Rectal smooth muscle tissue (tissue), 1 donor: ENCODE data around the gene DACT2.
A peak's percentile ranks its signal among the peaks of the same experiment; 100 is the strongest.

Experiments used
- H3K27ac ChIP-seq: one replicate; pipeline ENCODE4 v1.7.0; 2013; ENCODE audit warnings: low read depth, low read length, inconsistent platforms
- H3K27me3 ChIP-seq: one replicate; pipeline ENCODE4 v1.7.0; 2013; ENCODE audit warnings: low read length; ENCODE audit not compliant: control insufficient read depth, insufficient read depth
- H3K36me3 ChIP-seq: one replicate; pipeline ENCODE4 v1.7.0; 2013; ENCODE audit warnings: low read length; ENCODE audit not compliant: control insufficient read depth, insufficient read depth
- H3K4me1 ChIP-seq: one replicate; pipeline ENCODE4 v1.7.0; 2013; ENCODE audit warnings: low read length; ENCODE audit not compliant: control insufficient read depth, insufficient read depth
- H3K4me3 ChIP-seq: one replicate; pipeline ENCODE4 v1.7.0; 2013; ENCODE audit warnings: low read length
- H3K9ac ChIP-seq: one replicate; pipeline ENCODE4 v1.7.0; 2013; ENCODE audit warnings: low read length

The DACT2 gene, protein sequence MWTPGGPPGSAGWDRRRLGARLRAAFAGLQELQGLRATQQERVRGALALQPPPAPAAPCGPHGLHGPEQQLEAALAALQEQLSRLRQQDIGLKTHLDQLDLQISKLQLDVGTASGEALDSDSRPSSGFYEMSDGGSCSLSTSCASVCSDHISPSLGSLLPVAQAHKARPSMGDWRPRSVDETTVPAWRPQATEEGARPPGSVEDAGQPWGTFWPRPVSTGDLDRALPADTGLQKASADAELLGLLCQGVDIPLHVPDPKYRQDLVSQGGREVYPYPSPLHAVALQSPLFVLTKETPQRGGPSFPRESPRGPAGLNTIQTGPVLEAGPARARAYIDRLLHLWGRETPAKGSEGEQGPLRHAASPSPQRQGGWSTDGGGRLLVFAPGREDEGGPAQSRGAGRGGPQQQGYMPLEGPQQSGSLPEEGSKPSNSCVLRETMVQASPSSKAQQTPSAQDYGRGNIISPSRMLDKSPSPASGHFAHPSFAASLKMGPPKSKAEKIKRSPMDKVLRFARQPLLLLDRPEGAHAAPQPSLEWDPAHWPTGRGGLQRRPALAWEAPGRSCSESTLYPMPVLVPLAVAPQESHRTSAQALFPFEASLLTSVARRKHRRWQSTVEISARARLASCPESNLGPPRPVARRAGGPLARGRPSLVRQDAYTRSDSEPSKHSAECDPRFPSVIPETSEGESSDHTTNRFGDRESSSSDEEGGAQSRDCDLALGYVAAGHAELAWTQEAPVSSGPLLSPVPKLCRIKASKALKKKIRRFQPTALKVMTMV

DNA sequence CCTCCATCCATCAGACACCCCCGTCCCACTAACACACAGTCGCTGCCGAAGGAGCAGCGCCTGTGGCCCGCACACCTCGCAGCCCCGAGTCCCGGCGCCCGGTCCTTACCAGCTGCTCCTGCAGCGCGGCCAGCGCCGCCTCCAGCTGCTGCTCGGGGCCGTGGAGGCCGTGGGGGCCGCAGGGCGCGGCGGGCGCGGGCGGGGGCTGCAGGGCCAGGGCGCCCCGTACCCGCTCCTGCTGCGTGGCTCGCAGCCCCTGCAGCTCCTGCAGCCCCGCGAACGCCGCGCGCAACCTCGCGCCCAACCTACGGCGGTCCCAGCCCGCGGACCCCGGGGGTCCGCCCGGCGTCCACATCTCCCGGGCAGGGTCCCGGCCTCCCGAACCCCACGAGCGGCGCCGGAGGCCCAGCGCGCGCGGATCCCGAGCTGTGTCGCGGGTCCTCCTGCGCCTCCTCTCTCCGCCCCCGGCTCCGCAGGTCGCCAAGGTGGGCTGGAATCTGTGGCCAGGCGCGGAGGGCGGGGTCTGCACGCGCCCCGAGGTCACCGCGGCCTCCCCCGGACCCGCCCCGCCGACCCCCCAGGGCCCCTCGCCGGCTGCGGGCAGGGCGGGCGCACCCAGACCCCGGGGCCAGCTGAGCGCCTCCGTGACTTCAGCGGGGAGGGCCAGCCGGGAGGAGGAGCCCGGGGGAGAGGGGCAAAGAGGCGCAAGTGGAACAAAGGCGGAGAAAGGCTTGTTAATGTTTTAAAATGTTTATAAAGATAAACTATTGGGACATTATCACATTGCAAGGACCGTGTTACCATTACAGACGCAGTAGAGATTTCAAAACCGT, at the start of gene DACT2:
Gene DACT2, minus strand, starts transcription at position 499 of the 833 bp plus-strand sequence. Its CDS starts 144 bp downstream, at position 355.
- no peaks in the 10 kb centered on the region for H3K36me3 ChIP-seq
- H3K27me3 ChIP-seq, result peaks cover 4% of the 10 kb centered on the region
- peak within 1 kb of the TSS; percentile 51 for H3K4me3 ChIP-seq
- peaks cover 3% of the 10 kb centered on the region for H3K4me1 ChIP-seq
- no peak within 1 kb of the TSS for H3K27ac ChIP-seq
- no peak within 1 kb of the TSS for H3K9ac ChIP-seq

DNA sequence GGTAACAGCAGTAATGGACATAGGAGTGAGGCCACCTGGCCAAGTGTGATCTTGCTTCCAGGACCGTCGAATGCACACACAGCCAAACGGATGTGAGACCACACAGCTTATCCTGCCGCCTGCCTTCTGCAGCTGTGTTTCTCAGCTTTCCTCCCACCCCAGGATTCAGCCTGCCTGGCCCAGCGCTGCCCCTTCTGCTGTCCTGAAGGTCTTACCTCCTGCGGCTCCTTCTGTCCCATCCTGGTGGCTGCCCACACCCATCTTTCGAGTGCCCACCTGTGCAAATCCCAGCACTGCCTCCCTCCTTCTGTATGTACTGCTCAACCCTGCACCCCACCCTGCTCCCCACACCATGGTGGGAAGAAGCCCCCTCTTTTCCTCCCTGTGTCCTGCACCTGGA, 49.4 kb upstream of the DACT2 start:
- no peaks in the 10 kb centered on the region for H3K4me1 ChIP-seq
- no peaks in the 10 kb centered on the region for H3K36me3 ChIP-seq
- no peak overlapping the region for H3K27ac ChIP-seq
- H3K4me3 ChIP-seq, result no peak overlapping the region
- H3K9ac ChIP-seq, result no peak overlapping the region
- H3K27me3 ChIP-seq, result no peaks in the 10 kb centered on the region

DNA sequence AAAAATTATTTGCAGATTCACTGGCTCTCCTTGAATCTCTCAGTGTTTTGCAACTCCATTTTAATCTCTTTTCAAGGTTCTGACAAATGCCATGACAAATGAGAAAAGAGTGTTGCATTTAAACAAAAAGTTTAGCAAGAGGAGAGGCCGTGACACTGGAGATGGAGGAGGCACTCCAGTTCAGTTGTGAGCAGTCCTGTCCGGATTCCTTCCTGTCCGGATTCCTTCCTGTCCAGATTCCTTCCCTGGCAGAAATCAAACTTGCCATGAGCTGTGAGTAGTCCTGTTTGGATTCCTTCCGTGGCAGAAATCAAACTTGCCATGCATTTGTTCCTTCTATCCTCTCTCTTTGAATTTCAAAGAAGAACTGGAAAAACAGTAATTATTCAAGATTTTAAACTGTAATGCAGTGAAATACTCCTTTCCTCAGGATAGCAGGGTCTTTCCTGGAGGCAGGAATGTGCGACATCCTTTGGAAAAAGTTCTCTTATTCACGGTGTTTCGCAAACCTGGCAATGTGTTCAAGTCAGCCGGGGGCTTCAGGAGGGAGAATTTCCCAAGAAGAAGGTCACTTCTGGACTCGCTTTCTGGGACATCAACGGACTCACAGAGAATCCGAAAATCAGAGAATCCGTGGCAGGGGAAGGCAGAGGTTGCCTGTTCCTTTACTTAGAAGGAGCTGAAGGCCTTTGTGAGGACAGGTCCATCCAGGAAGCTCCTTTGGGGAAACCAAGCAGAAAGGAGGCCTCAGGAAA, 48.7 kb upstream of the DACT2 start:
- H3K9ac ChIP-seq, result no peak overlapping the region
- H3K4me3 ChIP-seq, result no peak overlapping the region
- no peaks in the 10 kb centered on the region for H3K36me3 ChIP-seq
- no peak overlapping the region for H3K27ac ChIP-seq
- no peaks in the 10 kb centered on the region for H3K27me3 ChIP-seq
- no peaks in the 10 kb centered on the region for H3K4me1 ChIP-seq

DNA sequence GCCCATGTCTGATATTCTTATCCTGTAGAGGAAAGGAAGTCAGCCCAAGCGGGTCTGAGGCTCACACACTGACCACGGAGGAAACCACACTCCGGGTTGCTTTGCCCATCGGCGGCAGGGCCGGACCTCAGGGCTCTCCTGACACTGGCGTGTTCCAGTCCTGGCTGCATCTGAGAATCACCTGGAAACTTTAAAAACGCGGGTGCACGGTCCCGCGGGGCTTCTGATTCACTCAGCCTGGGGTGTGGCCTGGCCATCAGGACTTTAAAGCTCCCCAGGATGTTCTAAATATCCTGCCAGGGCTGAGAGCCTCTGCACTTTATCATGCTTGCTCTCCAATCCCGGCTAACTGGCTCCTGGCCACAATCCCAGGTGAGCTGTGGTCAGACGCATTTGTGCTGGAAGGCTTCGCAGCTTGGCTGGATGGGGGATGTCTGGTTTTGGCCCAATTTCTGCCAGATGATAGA, 47.7 kb upstream of the DACT2 start:
- no peak overlapping the region for H3K4me3 ChIP-seq
- no peaks in the 10 kb centered on the region for H3K36me3 ChIP-seq
- H3K4me1 ChIP-seq, result no peaks in the 10 kb centered on the region
- H3K9ac ChIP-seq, result no peak overlapping the region
- no peak overlapping the region for H3K27ac ChIP-seq
- H3K27me3 ChIP-seq, result no peaks in the 10 kb centered on the region

DNA sequence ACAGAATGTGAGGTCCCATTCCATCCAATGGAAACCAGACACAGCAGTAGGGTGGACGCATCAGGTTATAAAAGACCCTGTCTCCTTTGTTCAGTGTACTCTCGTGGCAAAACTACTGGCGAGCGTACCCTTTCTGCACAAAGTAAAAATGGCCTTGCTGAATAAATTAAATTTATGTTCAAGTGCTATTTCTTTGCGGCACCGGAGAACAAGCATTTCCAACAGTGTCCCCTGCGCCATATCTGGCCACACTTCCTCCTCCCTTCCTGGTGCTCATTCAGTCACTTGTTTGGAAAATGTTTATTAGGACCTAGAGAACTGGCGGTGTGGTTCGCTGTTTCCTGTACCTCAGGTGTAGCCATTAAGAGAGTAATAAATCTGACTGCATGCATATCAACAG, 46.9 kb upstream of the DACT2 start:
- H3K4me1 ChIP-seq, result no peaks in the 10 kb centered on the region
- H3K27me3 ChIP-seq, result no peaks in the 10 kb centered on the region
- no peak overlapping the region for H3K27ac ChIP-seq
- no peak overlapping the region for H3K4me3 ChIP-seq
- no peaks in the 10 kb centered on the region for H3K36me3 ChIP-seq
- no peak overlapping the region for H3K9ac ChIP-seq

DNA sequence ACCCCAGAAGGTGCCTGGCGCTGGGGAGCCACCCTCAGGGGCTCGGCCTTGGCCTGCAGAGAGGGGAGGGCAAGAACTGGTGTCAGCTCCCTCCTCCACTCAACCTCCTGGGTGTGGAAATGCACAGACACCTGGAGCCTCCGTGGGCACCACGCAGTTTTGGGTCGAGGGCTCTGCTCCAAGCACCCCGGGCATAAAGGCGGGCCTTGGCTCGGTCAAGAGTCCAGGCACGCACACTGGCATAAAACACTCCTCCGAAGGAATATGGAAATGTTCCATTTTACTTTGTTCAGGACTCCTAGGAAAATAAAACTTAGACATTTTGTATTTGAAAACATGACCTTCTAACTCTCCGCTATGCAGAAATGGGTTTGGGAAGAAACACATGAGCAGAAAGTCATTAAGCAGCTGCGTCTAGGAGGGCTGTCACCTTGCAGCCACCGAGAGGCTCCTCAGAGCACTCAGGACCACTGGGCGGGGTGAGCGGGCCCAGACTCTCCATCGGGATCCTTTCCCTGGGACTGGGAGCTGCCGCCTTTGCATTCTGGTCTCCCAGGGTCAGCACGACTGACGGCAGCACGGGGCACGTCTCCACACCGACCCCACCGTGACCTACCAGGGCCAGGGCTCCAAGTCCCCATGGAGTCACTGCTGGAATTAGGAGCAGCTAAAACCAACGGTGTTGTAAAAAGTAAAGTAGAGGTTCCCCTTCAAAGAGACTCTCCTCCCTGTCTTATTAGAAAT, 46.0 kb upstream of the DACT2 start:
- Histone ChIP-seq H3K27ac (no peak overlapping the region), H3K9ac (no peak overlapping the region), H3K4me1 (no peaks in the 10 kb centered on the region), H3K27me3 (no peaks in the 10 kb centered on the region), H3K4me3 (no peak overlapping the region), H3K36me3 (no peaks in the 10 kb centered on the region)

DNA sequence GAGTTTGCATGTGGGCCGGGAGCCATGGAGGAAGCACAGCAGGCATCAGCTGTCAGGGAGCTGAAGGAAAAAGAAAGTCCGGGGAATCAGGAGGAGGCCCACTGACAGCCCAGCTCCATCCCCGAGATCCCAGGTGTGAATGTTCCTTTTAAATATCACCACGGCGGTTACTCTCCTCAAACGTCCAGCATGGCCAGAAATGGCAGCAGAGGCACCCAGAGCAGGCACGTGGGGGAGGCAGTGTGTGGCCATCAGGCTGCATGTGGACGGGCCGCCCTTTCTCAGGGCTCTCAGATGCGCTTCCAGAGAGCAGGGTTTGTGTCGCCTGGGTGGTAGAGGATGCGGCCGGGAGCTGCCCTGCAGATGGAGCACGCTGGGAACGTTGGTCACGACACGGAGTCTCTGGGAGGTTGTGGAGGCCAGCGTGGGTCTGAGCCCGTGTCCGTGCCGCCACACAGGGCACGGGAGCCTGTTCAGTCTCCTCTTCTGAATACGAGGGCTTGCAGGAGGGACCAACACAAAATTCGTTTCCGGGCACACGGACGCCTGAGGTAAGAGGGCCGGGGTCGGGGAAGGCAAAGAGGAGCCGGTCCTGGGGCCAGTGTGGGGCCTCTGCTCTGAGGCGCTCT, 45.3 kb upstream of the DACT2 start:
- H3K27ac ChIP-seq, result no peak overlapping the region
- no peak overlapping the region for H3K4me3 ChIP-seq
- no peaks in the 10 kb centered on the region for H3K27me3 ChIP-seq
- H3K9ac ChIP-seq, result no peak overlapping the region
- no peaks in the 10 kb centered on the region for H3K36me3 ChIP-seq
- no peaks in the 10 kb centered on the region for H3K4me1 ChIP-seq

DNA sequence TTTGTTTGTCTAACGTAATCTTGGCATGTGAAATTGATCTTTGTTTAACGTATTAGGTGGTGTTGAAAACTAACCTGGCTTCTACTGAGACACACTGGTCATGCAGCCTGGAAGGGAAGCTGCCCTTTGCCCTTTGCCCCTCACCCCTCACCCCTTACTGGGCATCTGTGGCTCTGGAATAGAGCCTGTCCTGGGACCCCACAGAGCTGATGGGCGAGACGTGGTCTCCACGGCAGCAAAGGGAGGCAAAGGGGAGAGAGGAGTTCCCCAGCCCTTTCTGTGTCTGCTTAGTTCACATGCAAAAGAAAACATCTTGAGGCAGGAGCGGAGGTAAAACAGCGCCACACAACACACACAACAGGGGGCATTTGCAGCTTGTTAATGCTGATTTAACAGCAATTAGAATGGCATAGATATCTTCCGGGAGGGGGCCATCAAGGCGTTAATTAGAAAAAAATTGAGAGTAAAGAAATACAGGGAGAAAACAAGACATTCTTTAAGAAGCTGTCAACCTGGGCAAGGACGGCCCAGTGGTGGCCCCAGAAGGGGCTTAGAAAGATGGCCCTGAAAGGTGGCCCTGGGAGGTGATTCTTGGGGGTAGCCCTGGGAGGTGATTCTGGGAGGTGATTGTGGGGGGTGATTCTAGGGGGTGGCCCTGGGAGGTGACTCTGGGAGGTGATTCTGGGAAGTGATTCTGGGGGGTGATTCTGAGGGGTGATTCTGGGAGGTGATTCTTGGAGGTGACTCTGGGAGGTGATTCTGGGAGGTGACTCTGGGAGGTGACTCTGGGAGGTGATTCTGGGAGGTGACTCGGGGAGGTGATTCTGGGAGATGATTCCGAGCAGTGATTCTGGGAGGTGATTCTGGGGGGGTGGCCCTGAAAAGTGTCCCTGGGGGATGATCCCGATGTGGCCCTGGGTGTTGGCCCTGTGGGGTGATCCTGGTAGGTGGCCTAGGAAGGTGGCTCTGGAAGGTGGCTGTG, 44.5 kb upstream of the DACT2 start:
- Histone ChIP-seq H3K4me3 (no peak overlapping the region), H3K27ac (no peak overlapping the region), H3K27me3 (no peaks in the 10 kb centered on the region), H3K9ac (no peak overlapping the region), H3K36me3 (no peaks in the 10 kb centered on the region), H3K4me1 (no peaks in the 10 kb centered on the region)

DNA sequence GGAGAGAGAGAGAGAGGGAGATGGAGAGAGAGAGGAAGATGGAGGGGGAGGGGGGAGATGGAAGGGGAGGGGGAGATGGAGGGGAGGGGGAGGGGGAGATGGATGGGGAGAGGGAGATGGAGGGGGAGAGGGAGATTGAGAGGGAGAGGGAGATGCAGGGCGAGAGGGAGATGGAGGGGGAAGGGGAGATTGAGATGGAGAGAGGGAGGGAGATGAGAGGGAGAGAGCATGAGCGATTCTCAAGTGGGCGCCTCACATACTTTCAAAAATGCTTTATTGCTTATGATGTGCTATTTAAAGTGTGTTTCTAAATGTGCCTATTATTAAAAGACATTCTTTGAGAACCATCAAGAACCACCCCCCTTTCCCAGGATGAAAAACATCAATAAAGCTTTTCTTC, 43.7 kb upstream of the DACT2 start:
- Histone ChIP-seq H3K36me3 (no peaks in the 10 kb centered on the region), H3K27ac (no peak overlapping the region), H3K4me3 (no peak overlapping the region), H3K27me3 (no peaks in the 10 kb centered on the region), H3K4me1 (no peaks in the 10 kb centered on the region), H3K9ac (no peak overlapping the region)

DNA sequence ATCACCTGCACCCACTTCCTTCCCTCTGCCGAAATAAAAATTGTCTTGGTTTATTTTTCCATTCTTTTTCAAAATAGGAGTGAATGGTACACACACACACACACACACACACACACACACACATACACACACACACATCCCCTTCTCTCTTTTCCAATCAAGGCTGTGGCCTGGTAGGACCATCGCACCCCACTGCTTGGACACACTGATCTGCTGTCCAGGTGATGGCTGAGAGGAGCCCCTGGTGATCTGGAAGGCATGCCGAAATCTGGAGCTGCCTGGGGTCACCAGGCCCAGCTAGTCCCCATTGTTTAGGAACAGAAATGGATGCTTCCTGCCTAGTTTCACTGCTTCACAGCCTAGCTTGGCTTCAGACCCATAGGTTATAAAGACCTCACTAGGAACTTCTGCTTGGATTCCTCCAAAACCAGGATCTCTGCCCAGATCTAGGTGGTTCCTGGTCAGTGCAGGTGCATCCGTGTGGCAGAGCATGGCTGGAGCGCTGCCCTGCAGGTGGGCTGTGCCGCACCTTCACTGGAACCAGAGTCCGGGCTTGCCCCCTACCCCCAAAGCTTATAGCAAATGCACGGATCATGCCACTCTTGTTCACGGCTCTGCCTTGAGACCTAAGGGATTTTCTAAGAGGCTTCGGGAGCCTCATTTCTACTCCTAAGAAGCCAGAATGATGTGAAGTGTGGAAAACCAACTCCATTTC, 42.9 kb upstream of the DACT2 start:
- Histone ChIP-seq H3K9ac (no peak overlapping the region), H3K27ac (no peak overlapping the region), H3K4me3 (no peak overlapping the region), H3K27me3 (no peaks in the 10 kb centered on the region), H3K4me1 (no peaks in the 10 kb centered on the region), H3K36me3 (no peaks in the 10 kb centered on the region)
